Fibroblast of lung (primary cell): ENCODE data around the gene CEP78. TPM values are rescaled to one million over a fixed set of nuclear protein-coding genes. Genes with fewer than 3 reads are reported as not detected.

ENCODE experiments used
- DNase-seq, 2 donors: peaks; one replicate each; pipeline versions ENCODE4 v3.0.0 to v3.0.0-alpha.2; 2010; ENCODE audit warnings: low read depth in 2 of 2
- H2AFZ ChIP-seq: 2 replicates; pipeline ENCODE4 v1.5.1; 2012; ENCODE audit warnings: low read length, control low read depth, inconsistent platforms
- H3K27ac ChIP-seq: 2 replicates; pipeline ENCODE4 v1.5.1; 2011; ENCODE audit warnings: low read length, control low read depth; ENCODE audit not compliant: insufficient read depth
- H3K27me3 ChIP-seq: 2 replicates; pipeline ENCODE4 v1.5.1; 2011; ENCODE audit warnings: mild to moderate bottlenecking, low read length; ENCODE audit not compliant: control insufficient read depth, insufficient read depth
- H3K36me3 ChIP-seq: 2 replicates; pipeline ENCODE4 v1.5.1; 2011; ENCODE audit warnings: low read length; ENCODE audit not compliant: control insufficient read depth, insufficient read depth
- H3K4me1 ChIP-seq: 2 replicates; pipeline ENCODE4 v1.5.1; 2011; ENCODE audit warnings: low read length; ENCODE audit not compliant: control insufficient read depth, insufficient read depth; ENCODE audit errors: extremely low read depth
- H3K4me2 ChIP-seq: 2 replicates; pipeline ENCODE4 v1.5.1; 2011; ENCODE audit warnings: low read length, control low read depth; ENCODE audit not compliant: insufficient read depth; ENCODE audit errors: extremely low read depth
- H3K4me3 ChIP-seq, 4 experiments: fragments of 200-600 bp in 1 of 4; sonication (generic) in 1 of 4; replicated peaks in 1 of 4; 2 replicates each; pipeline ENCODE4 v1.5.1; 2011 to 2016; ENCODE audit warnings: low read length in 4 of 4, low read depth in 3 of 4, mild to moderate bottlenecking in 3 of 4, control low read depth in 2 of 4, inconsistent platforms in 1 of 4, mixed read lengths in 1 of 4; ENCODE audit not compliant: insufficient read depth in 1 of 4; ENCODE audit errors: control extremely low read depth in 1 of 4
- H3K79me2 ChIP-seq: 2 replicates; pipeline ENCODE4 v1.5.1; 2012; ENCODE audit warnings: mild to moderate bottlenecking, low read length, inconsistent platforms; ENCODE audit not compliant: control insufficient read depth, insufficient read depth
- H3K9ac ChIP-seq: 2 replicates; pipeline ENCODE4 v1.5.1; 2011; ENCODE audit warnings: mild to moderate bottlenecking, low read length, control low read depth; ENCODE audit not compliant: insufficient read depth
- H3K9me3 ChIP-seq: 2 replicates; pipeline ENCODE4 v1.5.1; 2012; ENCODE audit warnings: low read depth, low read length; ENCODE audit not compliant: control insufficient read depth, insufficient read depth
- H4K20me1 ChIP-seq: 2 replicates; pipeline ENCODE4 v1.5.1; 2011; ENCODE audit warnings: low read length; ENCODE audit not compliant: control insufficient read depth, insufficient read depth; ENCODE audit errors: extremely low read depth
- EZH2 ChIP-seq: IDR thresholded peaks from 2 replicates; pipeline ENCODE4 v1.5.1; 2012; ENCODE audit warnings: low read length, control low read depth, mild to moderate bottlenecking; ENCODE audit errors: missing control alignments
- polyA plus RNA-seq, 2 donors: library from polyadenylated mRNA; depleted of rRNA in 1 of 2; stranded (reverse) in 1 of 2; unstranded in 1 of 2; fragments of >200 nt; gene quantifications; 2 replicates each; pipeline ENCODE4 v1.2.1, GENCODE V29; 2011 to 2012; ENCODE audit warnings: missing spikeins in 1 of 2
- total RNA-seq: library from RNA; depleted of rRNA; stranded (reverse); fragments of >200 nt; gene quantifications from 2 replicates; pipeline ENCODE4 v1.2.1, GENCODE V29; 2014
- TF ChIP-seq, protein P1 (sequence below), 2 donors: IDR thresholded peaks in 1 of 2; conservative IDR thresholded peaks in 1 of 2; 1 replicate in 1 of 2; 2 replicates in 1 of 2; pipeline ENCODE4 v1.5.1; 2011 to 2012; ENCODE audit warnings: low read length in 2 of 2, control low read depth in 1 of 2, inconsistent platforms in 1 of 2, low read depth in 1 of 2, mild to moderate bottlenecking in 1 of 2

CEP78 gene
- total and polyA plus RNA-seq, 2 donors (not counting 1 experiment from before 2014, with no cell fraction given): 8.9 to 10.4 TPM

- no peaks in the 10 kb centered on the region for H4K20me1 ChIP-seq
- no peaks in the 10 kb centered on the region for H3K79me2 ChIP-seq
- no peak for DNase-seq
- TF ChIP-seq EZH2: no peak
- TF ChIP-seq, protein P1, sequence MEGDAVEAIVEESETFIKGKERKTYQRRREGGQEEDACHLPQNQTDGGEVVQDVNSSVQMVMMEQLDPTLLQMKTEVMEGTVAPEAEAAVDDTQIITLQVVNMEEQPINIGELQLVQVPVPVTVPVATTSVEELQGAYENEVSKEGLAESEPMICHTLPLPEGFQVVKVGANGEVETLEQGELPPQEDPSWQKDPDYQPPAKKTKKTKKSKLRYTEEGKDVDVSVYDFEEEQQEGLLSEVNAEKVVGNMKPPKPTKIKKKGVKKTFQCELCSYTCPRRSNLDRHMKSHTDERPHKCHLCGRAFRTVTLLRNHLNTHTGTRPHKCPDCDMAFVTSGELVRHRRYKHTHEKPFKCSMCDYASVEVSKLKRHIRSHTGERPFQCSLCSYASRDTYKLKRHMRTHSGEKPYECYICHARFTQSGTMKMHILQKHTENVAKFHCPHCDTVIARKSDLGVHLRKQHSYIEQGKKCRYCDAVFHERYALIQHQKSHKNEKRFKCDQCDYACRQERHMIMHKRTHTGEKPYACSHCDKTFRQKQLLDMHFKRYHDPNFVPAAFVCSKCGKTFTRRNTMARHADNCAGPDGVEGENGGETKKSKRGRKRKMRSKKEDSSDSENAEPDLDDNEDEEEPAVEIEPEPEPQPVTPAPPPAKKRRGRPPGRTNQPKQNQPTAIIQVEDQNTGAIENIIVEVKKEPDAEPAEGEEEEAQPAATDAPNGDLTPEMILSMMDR (conservative IDR thresholded peaks at IDR 0.05 in 1 of 2, IDR thresholded peaks at IDR 0.05 in 1 of 2; ENCODE audit: low read depth in 1 of 2, low read length in 2 of 2): no peak
- no peak overlapping the region for H2AFZ ChIP-seq
- no peaks in the 10 kb centered on the region for H3K9me3 ChIP-seq
- H3K36me3 ChIP-seq: no peaks in the 10 kb centered on the region
- no peaks in the 10 kb centered on the region for H3K4me1 ChIP-seq
- no peak overlapping the region for H3K4me2 ChIP-seq
- no peak overlapping the region for H3K9ac ChIP-seq
- H3K27ac ChIP-seq: no peak overlapping the region
- no peak overlapping the region for H3K4me3 ChIP-seq
- no peaks in the 10 kb centered on the region for H3K27me3 ChIP-seq
Observed at GRCh38 chr9:78243130-78243529, 7.3 kb downstream of the CEP78 start.

- Histone ChIP-seq H3K27me3 (no peaks in the 10 kb centered on the region), H3K9ac (no peak overlapping the region), H3K9me3 (no peaks in the 10 kb centered on the region), H3K36me3 (no peaks in the 10 kb centered on the region), H3K27ac (no peak overlapping the region), H4K20me1 (no peaks in the 10 kb centered on the region), H3K4me1 (no peaks in the 10 kb centered on the region), H2AFZ (no peak overlapping the region), H3K79me2 (no peaks in the 10 kb centered on the region), H3K4me2 (no peak overlapping the region), H3K4me3 (no peak overlapping the region)
- TF ChIP-seq EZH2: no peak
- TF ChIP-seq, protein P1 (conservative IDR thresholded peaks at IDR 0.05 in 1 of 2, IDR thresholded peaks at IDR 0.05 in 1 of 2; ENCODE audit: low read depth in 1 of 2, low read length in 2 of 2): no peak
- DNase-seq: no peak
Observed at GRCh38 chr9:78245401-78245800, 9.5 kb downstream of the CEP78 start.

- Histone ChIP-seq H4K20me1 (no peaks in the 10 kb centered on the region), H3K4me2 (no peak overlapping the region), H3K27ac (no peak overlapping the region), H3K27me3 (no peaks in the 10 kb centered on the region), H3K9ac (no peak overlapping the region), H3K4me3 (no peak overlapping the region), H3K9me3 (no peaks in the 10 kb centered on the region), H2AFZ (no peak overlapping the region), H3K79me2 (no peaks in the 10 kb centered on the region), H3K4me1 (no peaks in the 10 kb centered on the region), H3K36me3 (no peaks in the 10 kb centered on the region)
- TF ChIP-seq, protein P1 (conservative IDR thresholded peaks at IDR 0.05 in 1 of 2, IDR thresholded peaks at IDR 0.05 in 1 of 2; ENCODE audit: low read depth in 1 of 2, low read length in 2 of 2): no peak
- no peak for TF ChIP-seq EZH2
- no peak for DNase-seq
Observed at GRCh38 chr9:78248635-78249034, 12.8 kb downstream of the CEP78 start.
